ENCODE measurements around the gene GGT5.

GRCh38 chr22:24236656-24237055 is 8.2 kb downstream of the GGT5 start:
- TF ChIP-seq POLR2AphosphoS5 (IDR thresholded peaks at IDR 0.05; ENCODE audit: low read depth, low read length): no peak
- no peak for TF ChIP-seq POLR2A (IDR thresholded peaks at IDR 0.05; ENCODE audit: low read depth, low read length)

All from GM12891 (cell line).